ENCODE data around the gene CFAP54.
A peak's percentile ranks its signal among the peaks of the same experiment; 100 is the strongest.
"Not testable (repeated sequence)": the region's sequence is repeated elsewhere in the genome, so short reads cannot be mapped to it uniquely, and the experiment has no call there.

CFAP54 gene

GRCh38 chr12:96635844-96636243 is 146.5 kb downstream of the CFAP54 start:
- DNase-seq (ENCODE audit: low spot score): no peak

- no peak for DNase-seq (ENCODE audit: low spot score)
Observed at GRCh38 chr12:96636895-96637294, 147.5 kb downstream of the CFAP54 start.

GRCh38 chr12:96648923-96649322 is 159.5 kb downstream of the CFAP54 start:
- DNase-seq (ENCODE audit: low spot score): no peak

- no peak for DNase-seq (ENCODE audit: low spot score)
Observed at GRCh38 chr12:96652870-96653269, 163.5 kb downstream of the CFAP54 start.

GRCh38 chr12:96658075-96658474 is 168.7 kb downstream of the CFAP54 start:
- DNase-seq (ENCODE audit: low spot score): no peak

- DNase-seq (ENCODE audit: low spot score): no peak
Observed at GRCh38 chr12:96669786-96670185, 180.4 kb downstream of the CFAP54 start.

GRCh38 chr12:96670334-96670899 is 181.0 kb downstream of the CFAP54 start:
- no peak for DNase-seq (ENCODE audit: low spot score)

- not testable (repeated sequence) for DNase-seq (ENCODE audit: low spot score)
Observed at GRCh38 chr12:96675519-96675918, 186.1 kb downstream of the CFAP54 start.

GRCh38 chr12:96677363-96677762 is 188.0 kb downstream of the CFAP54 start:
- no peak for DNase-seq (ENCODE audit: low spot score)

- DNase-seq (ENCODE audit: low spot score): no peak
Observed at GRCh38 chr12:96687719-96688118, 198.3 kb downstream of the CFAP54 start.

- no peak for DNase-seq (ENCODE audit: low spot score)
Observed at GRCh38 chr12:96698521-96698920, 209.1 kb downstream of the CFAP54 start.

GRCh38 chr12:96698965-96699364 is 209.6 kb downstream of the CFAP54 start:
- DNase-seq (ENCODE audit: low spot score): no peak

- no peak for DNase-seq (ENCODE audit: low spot score)
Observed at GRCh38 chr12:96701856-96702255, 212.5 kb downstream of the CFAP54 start.

GRCh38 chr12:96710127-96710745 is 220.9 kb downstream of the CFAP54 start:
- DNase-seq (ENCODE audit: low spot score): no peak

- DNase-seq (ENCODE audit: low spot score): no peak
Observed at GRCh38 chr12:96711364-96711763, 222.0 kb downstream of the CFAP54 start.

- DNase-seq (ENCODE audit: low spot score): no peak
Observed at GRCh38 chr12:96714199-96714598, 224.8 kb downstream of the CFAP54 start.

GRCh38 chr12:96719660-96720362 is 230.4 kb downstream of the CFAP54 start:
- DNase-seq (ENCODE audit: low spot score): peak; percentile 34

- peak; percentile 8 for DNase-seq (ENCODE audit: low spot score)
Observed at GRCh38 chr12:96720363-96720705, 231.0 kb downstream of the CFAP54 start.

- not testable (repeated sequence) for DNase-seq (ENCODE audit: low spot score)
Observed at GRCh38 chr12:96729466-96729865, 240.1 kb downstream of the CFAP54 start.

- no peak for DNase-seq (ENCODE audit: low spot score)
Observed at GRCh38 chr12:96729886-96730285, 240.5 kb downstream of the CFAP54 start.

- DNase-seq (ENCODE audit: low spot score): no peak
Observed at GRCh38 chr12:96743606-96744005, 254.2 kb downstream of the CFAP54 start.

- no peak for DNase-seq (ENCODE audit: low spot score)
Observed at GRCh38 chr12:96749999-96750398, 260.6 kb downstream of the CFAP54 start.

GRCh38 chr12:96751626-96752025 is 262.2 kb downstream of the CFAP54 start:
- DNase-seq (ENCODE audit: low spot score): no peak

- no peak for DNase-seq (ENCODE audit: low spot score)
Observed at GRCh38 chr12:96752211-96752610, 262.8 kb downstream of the CFAP54 start.

All from CD4-positive, alpha-beta T cell treated with Interleukin-15 for 4 hours (primary cell).